ENCODE results near the gene CCDC170. TPM values are rescaled to one million over a fixed set of nuclear protein-coding genes. Genes with fewer than 3 reads are reported as not detected.
"Not testable (repeated sequence)": the region's sequence is repeated elsewhere in the genome, so short reads cannot be mapped to it uniquely, and the experiment has no call there.

CCDC170 gene
- total RNA-seq, 1 donor from 2014 or later = not detected

DNA sequence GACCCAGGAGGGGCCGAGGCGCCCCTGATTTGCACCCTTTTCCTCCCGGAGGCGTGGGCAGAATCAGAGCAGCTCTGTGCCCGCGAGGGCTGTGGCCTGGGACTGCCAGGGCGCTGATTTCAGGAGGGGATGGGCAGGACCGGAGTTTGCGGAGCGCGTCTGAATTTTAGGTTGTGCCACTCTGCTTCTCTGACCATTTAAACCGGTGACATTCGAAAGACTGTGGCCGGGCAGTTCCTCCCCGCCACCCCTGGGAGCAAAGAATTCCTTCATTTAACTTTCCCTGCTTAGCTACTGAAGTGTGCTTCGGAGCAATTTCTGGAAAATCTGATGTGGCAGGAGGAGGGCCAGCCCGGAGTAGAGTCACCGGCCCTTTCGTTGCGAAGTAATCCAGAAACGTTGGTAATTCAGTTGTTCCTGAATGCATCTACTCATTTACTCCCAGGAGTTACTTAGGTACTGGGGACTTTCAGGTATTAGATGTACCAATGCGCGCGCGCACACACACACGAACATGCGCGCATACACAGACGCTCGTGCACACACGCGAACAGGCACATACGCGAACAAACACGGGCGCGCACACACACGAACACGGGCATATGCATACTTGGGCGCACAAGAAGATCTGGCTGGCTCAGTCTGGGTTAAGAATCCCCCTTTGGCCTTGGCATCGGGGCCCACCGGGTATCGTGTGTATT lies 568 bp downstream of the CCDC170 start:
- peak; percentile 23 for DNase-seq (ENCODE audit: low read depth)

DNA sequence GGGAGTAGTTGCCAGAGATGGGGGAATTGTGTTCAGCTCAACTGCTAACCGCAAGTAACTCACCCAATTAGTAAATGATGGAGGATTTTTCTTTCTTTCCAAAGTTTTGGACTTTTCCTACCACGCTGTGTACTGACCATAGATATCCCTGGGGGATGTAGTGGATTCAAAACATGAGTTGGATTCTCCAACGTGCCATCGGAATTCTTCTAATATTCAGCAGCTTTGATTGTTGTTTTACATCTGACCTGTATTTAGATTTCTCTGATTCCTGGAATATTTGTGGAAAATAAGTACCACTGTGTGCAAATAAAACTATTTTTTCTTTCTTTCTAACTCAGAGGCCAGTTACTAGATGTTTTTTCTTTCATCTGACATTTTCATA lies 1.1 kb downstream of the CCDC170 start:
- DNase-seq (ENCODE audit: low read depth) = no peak

DNA sequence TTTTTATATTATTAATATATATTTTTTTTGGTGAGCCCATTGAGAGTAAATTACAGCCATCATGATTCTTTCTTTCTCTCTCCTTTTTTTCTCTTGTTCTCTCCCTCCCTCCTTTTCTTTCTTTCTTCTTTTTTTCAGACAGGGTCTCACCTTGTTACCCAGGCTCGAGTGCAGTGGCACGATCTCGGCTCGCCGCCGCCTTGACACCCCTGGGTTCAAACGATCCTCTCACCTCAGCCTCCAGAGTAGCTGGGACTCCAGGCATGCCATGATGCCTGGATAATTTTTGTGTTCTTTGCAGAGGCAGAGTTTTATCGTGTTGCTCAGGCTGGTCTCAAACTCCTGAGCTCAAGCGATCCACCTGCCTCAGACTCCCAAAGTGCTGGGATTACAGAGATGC lies 1.6 kb downstream of the CCDC170 start:
- no peak for DNase-seq (ENCODE audit: low read depth)

DNA sequence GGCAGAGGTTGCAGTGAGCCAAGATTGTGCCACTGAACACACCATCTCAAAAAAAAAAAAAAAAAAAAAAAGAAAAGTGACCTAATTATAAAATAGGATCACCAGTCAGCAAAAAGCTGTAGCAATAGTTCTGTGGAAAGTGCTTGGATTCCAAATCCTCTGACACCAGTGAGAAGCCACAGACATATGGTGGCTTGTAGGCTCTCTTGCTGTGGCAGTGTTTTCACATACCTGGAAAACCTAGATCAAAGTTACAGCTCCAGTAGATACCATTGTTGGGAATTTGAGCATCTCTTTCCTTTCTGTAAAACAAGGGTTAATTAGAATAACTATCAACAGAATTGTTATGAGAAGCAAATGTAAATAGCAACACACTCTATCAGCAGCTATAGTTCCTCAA lies 4.1 kb downstream of the CCDC170 start:
- DNase-seq (ENCODE audit: low read depth) = no peak

DNA sequence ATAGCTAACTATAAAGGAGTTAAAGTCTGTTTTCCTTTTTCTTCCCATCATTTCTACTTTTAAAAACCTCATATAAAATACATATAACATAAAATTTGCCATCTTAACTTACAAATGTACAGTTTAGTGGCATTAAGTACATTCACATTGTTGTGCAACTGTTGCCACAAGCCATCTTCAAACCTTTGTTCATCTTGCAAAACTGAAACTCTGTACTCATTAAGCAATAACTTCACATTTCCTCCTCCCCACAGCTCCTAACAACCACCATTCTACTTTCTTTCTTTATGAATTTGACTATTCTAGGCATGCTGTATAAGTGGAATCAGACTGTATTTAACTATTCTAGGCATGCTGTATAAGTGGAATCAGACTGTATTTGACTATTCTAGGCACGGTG lies 4.5 kb downstream of the CCDC170 start:
- no peak for DNase-seq (ENCODE audit: low read depth)

DNA sequence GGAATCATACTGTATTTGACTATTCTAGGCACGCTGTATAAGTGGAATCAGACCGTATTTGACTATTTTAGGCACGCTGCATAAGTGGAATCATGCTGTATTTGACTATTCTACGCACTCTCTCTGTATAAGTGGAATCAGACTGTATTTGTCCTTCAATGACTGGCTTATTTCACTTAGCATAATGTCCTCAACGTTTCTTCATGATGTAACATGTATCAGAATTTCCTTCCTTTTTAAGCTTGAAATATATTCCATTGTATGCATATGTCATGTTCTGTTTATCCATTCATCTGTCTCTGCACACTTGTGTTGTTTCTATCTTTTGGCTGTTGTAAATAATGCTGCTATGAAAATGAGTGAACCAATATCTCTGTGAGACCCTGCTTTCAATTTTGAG lies 5.7 kb downstream of the CCDC170 start:
- no peak for DNase-seq (ENCODE audit: low read depth)

DNA sequence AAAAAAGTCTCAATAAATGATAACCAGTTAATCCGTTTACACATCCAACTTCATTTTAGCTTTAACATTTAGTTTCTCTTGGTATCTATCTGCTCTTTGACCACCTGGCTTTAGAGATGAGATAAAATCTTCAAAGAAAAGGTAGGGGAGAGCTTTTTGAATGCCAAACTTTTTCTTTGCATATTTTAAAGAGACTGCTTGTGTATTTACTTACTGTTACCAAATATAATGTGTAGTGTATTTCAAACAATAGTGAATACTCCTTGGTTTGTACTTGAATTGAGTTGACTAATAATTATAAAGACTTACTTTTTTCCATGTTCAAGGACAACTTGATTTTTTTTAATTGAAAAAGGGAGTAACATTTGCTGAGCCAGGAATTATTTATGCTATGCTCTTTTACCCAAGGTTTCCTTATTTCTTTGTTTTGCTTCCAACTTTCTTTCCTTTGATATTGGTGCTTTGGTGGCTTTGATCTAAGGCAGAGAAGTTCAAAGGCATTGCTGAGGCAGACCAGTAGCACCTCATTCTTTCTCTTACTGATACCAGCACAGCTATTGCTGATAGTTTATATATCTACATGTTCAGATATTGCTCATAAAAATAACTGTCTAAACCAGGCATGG lies 7.8 kb downstream of the CCDC170 start:
- no peak for DNase-seq (ENCODE audit: low read depth)

DNA sequence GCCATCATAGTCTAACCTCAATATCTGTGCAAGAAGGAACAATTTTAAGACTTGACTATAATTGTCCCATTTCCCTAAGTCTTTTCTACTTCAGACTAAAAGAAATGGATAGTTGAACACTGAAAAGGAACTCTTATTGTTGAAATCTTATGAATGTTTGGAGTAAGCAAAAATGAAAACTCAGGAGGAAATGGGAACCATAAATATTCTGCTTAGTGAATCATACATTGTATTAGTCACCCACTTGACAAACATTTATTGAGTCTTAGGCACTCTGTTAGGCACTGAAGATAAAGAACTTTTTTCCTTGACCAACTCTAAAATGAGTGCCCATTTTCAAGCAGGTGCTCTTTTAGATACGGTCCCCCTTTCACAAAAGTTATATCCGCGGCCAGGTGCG lies 8.7 kb downstream of the CCDC170 start:
- DNase-seq (ENCODE audit: low read depth) = no peak

DNA sequence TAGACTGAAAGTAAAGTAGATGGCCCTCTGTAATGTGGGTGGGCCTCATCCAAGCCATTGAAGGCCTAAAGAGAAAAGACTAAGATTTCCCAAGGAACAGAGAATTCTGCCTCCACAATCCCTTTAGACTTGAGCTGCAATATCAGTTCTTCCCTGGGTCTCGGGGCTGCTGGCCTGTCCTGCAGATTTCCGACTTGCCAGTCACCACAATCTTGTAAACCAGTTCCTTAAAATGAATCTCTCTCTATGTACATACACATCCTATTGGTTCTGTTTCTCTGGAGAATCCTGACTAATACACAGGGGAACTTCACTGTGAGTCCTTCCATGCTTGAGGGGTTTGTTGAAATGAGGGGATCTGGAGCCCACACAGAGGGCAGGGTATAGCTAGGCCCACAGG lies 12.9 kb downstream of the CCDC170 start:
- no peak for DNase-seq (ENCODE audit: low read depth)

DNA sequence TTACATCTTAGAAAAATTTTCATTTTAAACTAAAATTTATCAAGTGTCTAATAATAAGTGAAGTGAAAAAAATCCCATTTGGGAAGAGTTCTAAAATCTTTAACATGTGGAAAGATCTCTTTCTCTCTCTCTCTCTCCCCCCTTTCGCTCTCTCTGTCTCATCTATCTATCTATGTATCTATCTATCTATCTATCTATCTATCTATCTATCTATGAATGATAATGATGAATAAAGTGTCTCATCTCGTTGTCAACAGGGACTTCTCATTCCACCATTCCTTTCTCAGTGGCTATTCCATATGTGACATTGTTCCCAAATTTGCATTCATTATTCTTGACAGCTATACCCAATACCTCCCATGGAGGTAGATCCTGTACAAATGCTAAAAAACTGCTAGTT lies 15.2 kb downstream of the CCDC170 start:
- DNase-seq (ENCODE audit: low read depth) = no peak

DNA sequence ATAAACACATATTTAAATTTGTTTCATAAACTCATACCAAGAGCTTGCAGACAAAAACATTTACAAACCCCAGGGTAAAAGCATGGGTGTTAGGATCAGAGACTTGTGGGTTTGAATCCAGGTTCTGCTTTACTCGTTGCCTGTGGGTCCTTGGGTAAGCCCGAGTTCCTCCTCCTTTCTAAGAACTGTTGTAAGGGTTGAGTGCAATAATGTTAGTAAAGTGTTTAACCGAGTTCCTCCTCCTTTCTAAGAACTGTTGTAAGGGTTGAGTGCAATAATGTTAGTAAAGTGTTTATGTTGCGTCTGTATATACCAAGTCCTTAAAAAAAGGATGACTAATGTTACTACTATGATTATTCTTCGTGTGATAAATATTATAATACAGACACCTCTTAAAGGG lies 18.7 kb downstream of the CCDC170 start:
- DNase-seq (ENCODE audit: low read depth) = no peak

DNA sequence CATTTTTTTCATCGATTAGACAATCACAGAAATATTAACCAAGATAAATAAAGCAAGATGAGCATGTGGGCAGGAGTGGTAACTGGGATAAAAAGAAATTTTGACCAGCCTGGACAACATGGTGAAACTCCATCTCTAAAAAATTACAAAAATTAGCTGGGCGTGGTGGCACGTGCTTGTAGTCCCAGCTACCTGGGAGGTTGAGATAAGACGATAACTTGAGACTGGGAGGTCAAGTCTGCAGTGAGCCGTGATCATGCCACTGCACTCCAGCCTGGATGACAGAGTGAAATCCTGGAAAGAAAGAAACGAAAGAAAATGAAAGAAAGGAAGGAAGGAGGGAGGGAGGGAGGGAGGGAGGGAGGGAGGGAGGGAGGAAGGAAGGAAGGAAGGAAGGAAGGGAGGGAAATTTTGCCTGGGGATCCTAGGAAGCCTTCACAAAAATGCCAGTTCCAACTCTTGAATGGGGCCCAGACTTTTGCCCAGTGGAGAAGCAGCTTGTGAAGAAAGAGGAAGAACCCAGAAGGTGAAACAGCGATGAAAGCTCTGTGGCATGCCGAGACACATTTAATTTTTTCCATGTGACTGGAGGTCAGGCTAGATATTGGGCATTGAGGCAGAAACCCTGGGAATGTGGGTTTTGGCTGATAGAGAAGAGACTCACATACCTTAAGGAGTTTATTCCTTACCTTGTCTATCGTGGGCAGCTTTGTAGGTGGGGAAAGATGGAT lies 20.3 kb downstream of the CCDC170 start:
- DNase-seq (ENCODE audit: low read depth) = no peak

DNA sequence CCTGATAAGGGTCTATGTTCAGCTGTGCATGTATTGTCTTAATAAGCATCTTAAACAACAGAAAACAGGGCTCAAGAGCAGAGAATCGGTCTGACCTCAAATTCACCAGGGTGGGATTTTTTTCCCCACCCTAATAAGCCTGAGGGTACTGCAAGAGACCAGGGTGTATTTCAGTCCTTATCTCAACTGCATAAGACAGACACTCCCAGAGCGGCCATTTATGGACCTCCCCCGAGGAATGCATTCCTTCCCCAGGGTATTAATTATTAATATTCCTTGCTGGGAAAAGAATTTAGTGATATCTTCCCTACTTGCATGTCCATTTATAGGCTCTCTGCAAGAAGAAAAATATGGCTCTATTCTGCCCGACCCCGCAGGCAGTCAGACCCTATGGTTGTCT lies 25.2 kb downstream of the CCDC170 start:
- DNase-seq (ENCODE audit: low read depth) = not testable (repeated sequence)

DNA sequence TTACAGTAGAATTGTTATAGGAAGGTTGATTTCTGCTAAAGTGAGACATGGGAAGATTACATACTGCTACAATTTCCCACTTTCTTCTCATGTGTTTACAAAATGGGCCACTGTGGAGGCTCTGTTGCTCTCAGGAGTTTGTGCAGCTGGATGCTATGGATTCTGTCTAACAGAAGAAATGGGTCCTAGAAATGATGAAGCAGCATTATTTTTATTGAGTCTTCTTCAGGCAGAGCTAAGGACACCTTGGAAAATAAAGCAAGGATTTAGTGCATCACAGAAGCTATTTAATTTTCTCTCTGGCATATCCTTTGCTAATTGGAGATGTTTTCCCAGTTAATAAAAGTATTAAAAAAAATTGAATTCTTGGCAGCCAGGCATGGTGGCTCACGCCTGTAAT lies 29.2 kb downstream of the CCDC170 start:
- DNase-seq (ENCODE audit: low read depth) = no peak

DNA sequence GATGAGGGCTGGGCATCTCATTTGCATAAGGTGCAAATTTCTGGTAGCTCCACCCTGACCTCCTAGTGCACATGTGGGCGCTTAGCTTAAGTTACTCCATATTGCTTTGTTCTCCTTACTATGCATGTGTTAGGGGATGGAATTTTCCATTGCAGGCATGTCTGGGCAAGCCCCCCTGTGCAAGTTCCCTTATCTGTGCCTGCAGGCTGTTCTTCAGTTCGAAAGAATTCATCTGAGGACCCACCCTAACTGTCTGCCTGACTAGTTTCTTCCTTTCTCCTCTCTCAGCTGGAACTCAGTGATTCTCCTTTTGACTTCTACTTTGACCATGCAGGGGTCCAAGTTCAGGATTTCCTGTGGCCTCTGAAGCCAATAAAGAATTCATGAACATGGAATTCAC lies 30.2 kb downstream of the CCDC170 start:
- no peak for DNase-seq (ENCODE audit: low read depth)

DNA sequence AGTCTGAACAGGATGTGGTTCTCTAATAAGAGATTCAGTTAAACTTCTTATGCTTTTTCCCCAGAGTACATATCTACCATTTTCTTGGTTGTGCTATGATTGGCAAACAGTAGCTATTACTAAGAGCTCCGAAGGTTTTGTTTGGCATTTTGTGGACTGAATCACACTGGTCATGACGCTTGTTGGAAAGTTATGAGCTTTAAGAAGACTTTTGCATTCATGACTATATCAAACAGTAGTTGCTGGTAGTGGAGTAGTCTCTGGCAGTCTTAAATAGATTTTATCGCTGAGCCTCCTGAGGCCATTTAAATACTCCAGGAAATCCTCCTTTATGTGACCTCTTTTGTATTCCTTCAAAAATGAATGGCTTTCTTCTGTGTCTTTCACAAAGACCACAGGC lies 40.8 kb downstream of the CCDC170 start:
- no peak for DNase-seq (ENCODE audit: low read depth)

DNA sequence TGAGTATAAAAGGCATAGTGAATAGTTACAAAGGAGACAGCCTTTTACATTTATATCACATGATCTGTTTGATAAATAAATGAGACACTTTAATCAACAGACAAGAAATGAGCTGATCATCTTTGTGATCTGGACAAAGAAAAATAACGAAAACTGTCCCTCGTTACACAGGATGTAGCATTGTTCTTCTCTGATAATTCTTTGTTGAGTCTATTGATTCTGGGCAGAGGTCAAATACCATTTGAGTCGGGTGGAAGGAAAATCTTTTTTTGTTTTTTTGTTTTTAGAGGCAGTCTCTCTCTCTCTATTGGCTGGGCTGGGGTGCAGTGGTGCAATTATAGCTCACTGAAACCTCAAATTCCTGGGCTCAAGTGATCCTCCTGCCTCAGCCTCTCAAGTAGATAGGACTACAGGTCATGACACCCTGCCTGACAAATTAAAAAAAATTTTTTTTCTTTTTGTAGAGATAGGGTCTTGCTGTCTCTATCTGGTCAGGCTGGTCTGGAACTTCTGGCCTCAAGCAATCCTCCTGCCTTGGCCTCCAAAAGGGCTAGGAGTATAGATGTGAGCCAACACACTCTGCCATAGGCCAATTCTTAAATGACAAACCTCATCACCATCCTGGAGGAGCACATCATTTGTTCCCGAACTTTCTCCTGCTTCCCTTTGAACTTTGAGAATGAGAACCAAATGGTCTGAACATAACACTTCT lies 41.8 kb downstream of the CCDC170 start:
- no peak for DNase-seq (ENCODE audit: low read depth)

DNA sequence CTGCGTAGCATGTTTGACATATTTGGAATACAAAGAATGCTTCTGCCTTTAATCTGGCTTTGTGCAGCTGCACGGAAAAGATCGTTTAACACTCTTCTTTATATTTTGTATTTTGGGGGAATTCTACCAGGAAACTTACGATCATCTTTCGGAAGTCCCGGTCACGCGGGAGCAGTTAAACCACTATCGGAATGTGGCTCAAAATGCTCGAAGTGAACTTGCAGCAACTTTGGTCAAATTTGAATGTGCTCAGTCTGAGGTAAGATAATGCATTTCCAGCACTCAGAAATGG lies 42.3 kb downstream of the CCDC170 start:
- DNase-seq (ENCODE audit: low read depth) = peak; percentile 2

DNA sequence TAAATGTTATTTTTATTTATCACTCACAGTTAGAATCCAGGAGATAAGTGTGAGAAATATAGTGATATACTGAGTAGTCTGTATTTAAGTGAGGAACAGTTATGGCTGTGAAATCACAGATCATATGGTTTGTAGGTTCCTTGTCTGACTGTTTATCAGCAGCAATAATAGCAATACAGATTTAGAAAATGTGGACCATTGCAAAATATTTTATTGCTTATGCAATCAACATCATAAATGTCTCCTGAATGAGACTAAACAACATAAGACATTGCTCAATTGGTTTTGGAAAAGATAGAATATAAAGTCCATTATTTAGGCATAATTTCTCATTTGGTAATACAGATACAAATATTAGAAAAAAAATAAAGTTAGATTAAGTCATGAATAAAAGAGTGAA lies 43.7 kb downstream of the CCDC170 start:
- no peak for DNase-seq (ENCODE audit: low read depth)

DNA sequence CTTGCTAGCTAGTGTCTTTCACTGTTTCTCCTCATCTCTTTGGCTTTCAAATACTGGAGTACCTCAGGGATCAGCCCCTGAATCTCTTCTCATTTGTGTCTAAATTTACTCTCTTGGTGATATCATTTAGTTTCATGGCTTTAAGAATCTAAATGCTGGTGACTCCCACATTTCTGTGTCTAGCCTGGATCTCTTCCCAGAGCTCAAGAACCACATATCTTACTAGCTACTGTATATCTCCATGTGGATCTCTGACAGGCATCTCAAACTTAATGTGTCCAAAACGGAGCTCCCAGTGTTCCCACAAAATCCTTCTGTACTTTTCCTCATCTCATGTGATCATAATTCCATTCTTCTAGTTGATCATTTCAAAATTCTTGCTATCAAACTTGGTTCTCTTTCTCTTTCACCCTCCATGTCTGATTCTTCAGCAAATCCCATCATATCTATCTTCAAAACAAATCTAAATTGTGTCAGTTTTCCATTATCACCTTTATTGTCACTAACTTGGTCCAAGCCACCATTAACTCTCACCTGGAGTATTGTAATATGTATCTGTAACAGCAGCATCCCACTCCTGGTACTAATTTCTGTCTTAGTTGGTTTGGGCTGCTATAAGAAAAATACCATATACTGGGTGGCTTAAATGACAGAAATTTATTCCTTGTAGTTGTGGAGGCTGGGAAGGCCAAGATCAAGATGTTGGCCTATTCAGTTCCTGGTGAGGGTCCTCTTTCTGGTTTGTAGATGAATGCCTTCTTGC lies 45.9 kb downstream of the CCDC170 start:
- no peak for DNase-seq (ENCODE audit: low read depth)

DNA sequence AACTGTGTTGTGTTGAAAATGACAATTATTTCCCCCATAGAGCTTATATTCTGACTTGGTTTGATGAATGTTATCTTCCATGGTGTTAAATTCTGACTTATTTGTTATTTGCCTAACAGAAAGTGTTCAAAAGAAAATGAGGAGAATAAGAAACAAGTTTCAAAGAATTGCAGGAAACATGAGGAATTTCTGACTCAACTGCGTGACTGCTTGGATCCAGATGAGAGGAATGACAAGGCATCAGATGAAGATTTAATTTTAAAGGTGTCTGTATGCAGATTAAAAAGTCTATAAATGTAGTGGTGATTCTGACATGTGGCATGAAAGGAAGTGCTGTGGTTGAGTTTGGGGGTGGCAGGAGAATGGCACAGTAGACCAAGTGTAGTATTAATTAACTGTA lies 50.6 kb downstream of the CCDC170 start:
- peak; percentile 13 for DNase-seq (ENCODE audit: low read depth)

DNA sequence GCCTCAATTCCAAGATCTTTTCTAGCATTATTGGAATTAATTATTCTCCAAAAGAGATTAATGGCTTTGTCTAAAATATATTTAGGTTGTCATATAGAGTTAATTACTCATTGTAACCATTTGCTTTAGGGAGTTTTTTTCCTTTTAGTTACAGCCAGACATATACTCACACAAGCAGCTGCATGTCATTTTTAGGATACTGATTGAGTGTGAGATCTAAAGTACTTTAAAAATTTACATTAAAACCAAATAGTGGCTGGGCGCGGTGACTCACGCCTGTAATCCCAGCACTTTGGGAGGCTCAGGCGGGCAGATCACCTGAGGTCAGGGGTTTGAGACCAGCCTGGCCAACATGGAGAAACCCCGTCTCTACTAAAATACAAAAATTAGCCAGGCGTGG lies 51.1 kb downstream of the CCDC170 start:
- DNase-seq (ENCODE audit: low read depth) = not testable (repeated sequence)

Data from myocyte (in vitro differentiated cells).